Gastrocnemius medialis (tissue), 4 donors: ENCODE measurements around the gene CIZ1.

Experiments used
- POLR2A ChIP-seq, 2 donors: fragments of 450-650 bp; IDR thresholded peaks; one replicate each; pipeline ENCODE4 v1.6.1; 2017; ENCODE audit warnings: antibody characterized with exemption in 2 of 2, mild to moderate bottlenecking in 2 of 2, moderate library complexity in 2 of 2
- TF ChIP-seq, protein P1 (sequence below), 5 experiments: fragments of 450-650 bp in 3 of 5; fragments of 200-600 bp in 2 of 5; sonication (generic) in 2 of 5; IDR thresholded peaks in 4 of 5; conservative IDR thresholded peaks in 1 of 5; 1 replicate in 4 of 5; 2 replicates in 1 of 5; pipeline ENCODE4 v1.5.1; 2016 to 2019; ENCODE audit warnings: antibody characterized with exemption in 5 of 5, mild to moderate bottlenecking in 3 of 5, moderate library complexity in 3 of 5

- TF ChIP-seq, protein P1, sequence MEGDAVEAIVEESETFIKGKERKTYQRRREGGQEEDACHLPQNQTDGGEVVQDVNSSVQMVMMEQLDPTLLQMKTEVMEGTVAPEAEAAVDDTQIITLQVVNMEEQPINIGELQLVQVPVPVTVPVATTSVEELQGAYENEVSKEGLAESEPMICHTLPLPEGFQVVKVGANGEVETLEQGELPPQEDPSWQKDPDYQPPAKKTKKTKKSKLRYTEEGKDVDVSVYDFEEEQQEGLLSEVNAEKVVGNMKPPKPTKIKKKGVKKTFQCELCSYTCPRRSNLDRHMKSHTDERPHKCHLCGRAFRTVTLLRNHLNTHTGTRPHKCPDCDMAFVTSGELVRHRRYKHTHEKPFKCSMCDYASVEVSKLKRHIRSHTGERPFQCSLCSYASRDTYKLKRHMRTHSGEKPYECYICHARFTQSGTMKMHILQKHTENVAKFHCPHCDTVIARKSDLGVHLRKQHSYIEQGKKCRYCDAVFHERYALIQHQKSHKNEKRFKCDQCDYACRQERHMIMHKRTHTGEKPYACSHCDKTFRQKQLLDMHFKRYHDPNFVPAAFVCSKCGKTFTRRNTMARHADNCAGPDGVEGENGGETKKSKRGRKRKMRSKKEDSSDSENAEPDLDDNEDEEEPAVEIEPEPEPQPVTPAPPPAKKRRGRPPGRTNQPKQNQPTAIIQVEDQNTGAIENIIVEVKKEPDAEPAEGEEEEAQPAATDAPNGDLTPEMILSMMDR (IDR thresholded peaks at IDR 0.05 in 4 of 5, conservative IDR thresholded peaks at IDR 0.05 in 1 of 5), result no peak
- TF ChIP-seq POLR2A (IDR thresholded peaks at IDR 0.05), result no peak
These were observed 24.2 kb downstream of the CIZ1 start for GRCh38 chr9:128167209-128167608.
